GM12878 (cell line): ENCODE data around the gene DPAGT1. TPM values are rescaled to one million over a fixed set of nuclear protein-coding genes. Genes with fewer than 3 reads are reported as not detected.

Experiments
- polyA plus RNA-seq, 11 experiments: library from polyadenylated mRNA; depleted of rRNA in 4 of 11; unstranded in 6 of 11; stranded (reverse) in 5 of 11; fragments of >200 nt; fragmentation: Nextera tagmentation in 4 of 11; fragmentation: Illumina TruSeq in 1 of 11; extraction: Ambion mirVana in 4 of 11; extraction: Trizol in 1 of 11; gene quantifications; 1 replicate in 1 of 11; 2 replicates in 10 of 11; pipeline versions ENCODE4 v1.2.1 to v1.2.3, GENCODE V29; 2011 to 2016; ENCODE audit warnings: inconsistent platforms in 2 of 11, missing spikeins in 2 of 11, low read depth in 1 of 11
- total RNA-seq, 4 experiments: library from RNA; depleted of rRNA in 3 of 4; stranded (reverse); fragments of >200 nt in 3 of 4; fragmentation: Illumina TruSeq in 1 of 4; extraction: Trizol in 1 of 4; gene quantifications; 2 replicates each; pipeline versions ENCODE4 v1.2.1 to v1.2.3, GENCODE V29; 2013 to 2021

Gene DPAGT1
- total and polyA plus RNA-seq, 10 of the 15 experiments (the other 5 are each of a cell fraction or from before 2014, with no cell fraction given) = 20.5 to 95.6 (median 54.3) TPM

Other genes with a start within 250 kb of the DPAGT1 start
Only the 7 nearest of the 21 such genes appear.
- gene HYOU1, start 44.6 kb downstream of the DPAGT1 start, total RNA-seq (2014; rRNA removed) = 90.7 and 94.9 TPM in 2 replicates
- gene HYOU1, start 44.6 kb downstream of the DPAGT1 start, total RNA-seq (2014; rRNA removed; fragmentation: Illumina TruSeq; extraction: Trizol) = 80.8 and 91.5 TPM in 2 replicates
- gene HYOU1, start 44.6 kb downstream of the DPAGT1 start, total RNA-seq (2021) = 133 and 156 TPM in 2 replicates
- 74.8 and 119 TPM in 2 replicates for gene HYOU1, start 44.6 kb downstream of the DPAGT1 start, polyA plus RNA-seq (2011; rRNA removed)
- 93.2 and 121 TPM in 2 replicates for gene HYOU1, start 44.6 kb downstream of the DPAGT1 start, polyA plus RNA-seq (2014; fragmentation: Illumina TruSeq; extraction: Trizol)
- 10 to 100 TPM; 15.4 to 46.3 TPM for gene HYOU1, start 44.6 kb downstream of the DPAGT1 start, polyA plus RNA-seq (2014; fragmentation: Nextera tagmentation; extraction: Ambion mirVana)
- 99.4 and 116 TPM in 2 replicates for gene HYOU1, start 44.6 kb downstream of the DPAGT1 start, polyA plus RNA-seq (2014; rRNA removed)
- 100 to 1,000 TPM; 154 to 157 TPM for gene HYOU1, start 44.6 kb downstream of the DPAGT1 start, polyA plus RNA-seq (2016; fragmentation: Nextera tagmentation; extraction: Ambion mirVana)
- gene VPS11, start 34.0 kb downstream of the DPAGT1 start, total RNA-seq (2014; rRNA removed) = 24.2 and 25.3 TPM in 2 replicates
- gene VPS11, start 34.0 kb downstream of the DPAGT1 start, total RNA-seq (2014; rRNA removed; fragmentation: Illumina TruSeq; extraction: Trizol) = 24.4 and 24.9 TPM in 2 replicates
- 22.9 and 25.9 TPM in 2 replicates for gene VPS11, start 34.0 kb downstream of the DPAGT1 start, total RNA-seq (2021)
- 8.1 and 15.8 TPM in 2 replicates for gene VPS11, start 34.0 kb downstream of the DPAGT1 start, polyA plus RNA-seq (2011; rRNA removed)
- gene VPS11, start 34.0 kb downstream of the DPAGT1 start, polyA plus RNA-seq (2014; fragmentation: Illumina TruSeq; extraction: Trizol) = 25.1 and 25.8 TPM in 2 replicates
- gene VPS11, start 34.0 kb downstream of the DPAGT1 start, polyA plus RNA-seq (2014; fragmentation: Nextera tagmentation; extraction: Ambion mirVana) = 10 to 100 TPM; 18.3 to 18.9 TPM
- 26.4 and 30.3 TPM in 2 replicates for gene VPS11, start 34.0 kb downstream of the DPAGT1 start, polyA plus RNA-seq (2014; rRNA removed)
- gene VPS11, start 34.0 kb downstream of the DPAGT1 start, polyA plus RNA-seq (2016; fragmentation: Nextera tagmentation; extraction: Ambion mirVana) = 10 to 100 TPM; 24.6 to 26.2 TPM
- gene HMBS, start 17.0 kb downstream of the DPAGT1 start, total RNA-seq (2014; rRNA removed) = 15.8 and 20.8 TPM in 2 replicates
- 20.3 and 21.2 TPM in 2 replicates for gene HMBS, start 17.0 kb downstream of the DPAGT1 start, total RNA-seq (2014; rRNA removed; fragmentation: Illumina TruSeq; extraction: Trizol)
- 50.6 and 53.0 TPM in 2 replicates for gene HMBS, start 17.0 kb downstream of the DPAGT1 start, total RNA-seq (2021)
- 39.6 and 52.0 TPM in 2 replicates for gene HMBS, start 17.0 kb downstream of the DPAGT1 start, polyA plus RNA-seq (2011; rRNA removed)
- 39.3 and 47.4 TPM in 2 replicates for gene HMBS, start 17.0 kb downstream of the DPAGT1 start, polyA plus RNA-seq (2014; fragmentation: Illumina TruSeq; extraction: Trizol)
- 10 to 100 TPM; 17.7 to 27.6 TPM for gene HMBS, start 17.0 kb downstream of the DPAGT1 start, polyA plus RNA-seq (2014; fragmentation: Nextera tagmentation; extraction: Ambion mirVana)
- 54.5 and 63.0 TPM in 2 replicates for gene HMBS, start 17.0 kb downstream of the DPAGT1 start, polyA plus RNA-seq (2014; rRNA removed)
- gene HMBS, start 17.0 kb downstream of the DPAGT1 start, polyA plus RNA-seq (2016; fragmentation: Nextera tagmentation; extraction: Ambion mirVana) = 10 to 100 TPM; 92.4 to 96.7 TPM
- 4.7 and 4.9 TPM in 2 replicates for gene C2CD2L, start 5.5 kb upstream of the DPAGT1 start, total RNA-seq (2014; rRNA removed)
- gene C2CD2L, start 5.5 kb upstream of the DPAGT1 start, total RNA-seq (2014; rRNA removed; fragmentation: Illumina TruSeq; extraction: Trizol) = 3.9 and 4.8 TPM in 2 replicates
- gene C2CD2L, start 5.5 kb upstream of the DPAGT1 start, total RNA-seq (2021) = 9.6 and 11.0 TPM in 2 replicates
- 2.9 and 5.2 TPM in 2 replicates for gene C2CD2L, start 5.5 kb upstream of the DPAGT1 start, polyA plus RNA-seq (2011; rRNA removed)
- gene C2CD2L, start 5.5 kb upstream of the DPAGT1 start, polyA plus RNA-seq (2014; fragmentation: Illumina TruSeq; extraction: Trizol) = 2.7 and 7.3 TPM in 2 replicates
- gene C2CD2L, start 5.5 kb upstream of the DPAGT1 start, polyA plus RNA-seq (2014; fragmentation: Nextera tagmentation; extraction: Ambion mirVana) = under 1 TPM; 0.21 to 0.42 TPM
- gene C2CD2L, start 5.5 kb upstream of the DPAGT1 start, polyA plus RNA-seq (2014; rRNA removed) = 7.4 and 10.5 TPM in 2 replicates
- 1 to 10 TPM; 3.1 to 5.5 TPM for gene C2CD2L, start 5.5 kb upstream of the DPAGT1 start, polyA plus RNA-seq (2016; fragmentation: Nextera tagmentation; extraction: Ambion mirVana)
- 17.9 and 18.0 TPM in 2 replicates for gene HINFP, start 19.7 kb upstream of the DPAGT1 start, total RNA-seq (2014; rRNA removed)
- gene HINFP, start 19.7 kb upstream of the DPAGT1 start, total RNA-seq (2014; rRNA removed; fragmentation: Illumina TruSeq; extraction: Trizol) = 12.2 and 15.1 TPM in 2 replicates
- gene HINFP, start 19.7 kb upstream of the DPAGT1 start, total RNA-seq (2021) = 16.1 and 24.5 TPM in 2 replicates
- 16.2 and 25.9 TPM in 2 replicates for gene HINFP, start 19.7 kb upstream of the DPAGT1 start, polyA plus RNA-seq (2011; rRNA removed)
- 18.1 and 18.6 TPM in 2 replicates for gene HINFP, start 19.7 kb upstream of the DPAGT1 start, polyA plus RNA-seq (2014; fragmentation: Illumina TruSeq; extraction: Trizol)
- gene HINFP, start 19.7 kb upstream of the DPAGT1 start, polyA plus RNA-seq (2014; fragmentation: Nextera tagmentation; extraction: Ambion mirVana) = 10 to 100 TPM; 13.1 to 18.9 TPM
- gene HINFP, start 19.7 kb upstream of the DPAGT1 start, polyA plus RNA-seq (2014; rRNA removed) = 26.3 and 27.4 TPM in 2 replicates
- gene HINFP, start 19.7 kb upstream of the DPAGT1 start, polyA plus RNA-seq (2016; fragmentation: Nextera tagmentation; extraction: Ambion mirVana) = 10 to 100 TPM; 17.9 to 18.6 TPM
- not detected in 2 replicates for gene ABCG4, start 47.2 kb upstream of the DPAGT1 start, total RNA-seq (2014; rRNA removed)
- gene ABCG4, start 47.2 kb upstream of the DPAGT1 start, total RNA-seq (2014; rRNA removed; fragmentation: Illumina TruSeq; extraction: Trizol) = not detected in 2 replicates
- not detected in 2 replicates for gene ABCG4, start 47.2 kb upstream of the DPAGT1 start, total RNA-seq (2021)
- not detected in 2 replicates for gene ABCG4, start 47.2 kb upstream of the DPAGT1 start, polyA plus RNA-seq (2011; rRNA removed)
- not detected in 2 replicates for gene ABCG4, start 47.2 kb upstream of the DPAGT1 start, polyA plus RNA-seq (2014; fragmentation: Illumina TruSeq; extraction: Trizol)
- gene ABCG4, start 47.2 kb upstream of the DPAGT1 start, polyA plus RNA-seq (2014; fragmentation: Nextera tagmentation; extraction: Ambion mirVana) = not detected
- 0.04 TPM in 1 of 2 replicates, not detected in the other for gene ABCG4, start 47.2 kb upstream of the DPAGT1 start, polyA plus RNA-seq (2014; rRNA removed)
- not detected for gene ABCG4, start 47.2 kb upstream of the DPAGT1 start, polyA plus RNA-seq (2016; fragmentation: Nextera tagmentation; extraction: Ambion mirVana)
- gene NLRX1, start 66.9 kb upstream of the DPAGT1 start, total RNA-seq (2014; rRNA removed) = 17.3 and 18.0 TPM in 2 replicates
- 6.1 and 6.9 TPM in 2 replicates for gene NLRX1, start 66.9 kb upstream of the DPAGT1 start, total RNA-seq (2014; rRNA removed; fragmentation: Illumina TruSeq; extraction: Trizol)
- gene NLRX1, start 66.9 kb upstream of the DPAGT1 start, total RNA-seq (2021) = 18.5 and 20.5 TPM in 2 replicates
- gene NLRX1, start 66.9 kb upstream of the DPAGT1 start, polyA plus RNA-seq (2011; rRNA removed) = 2.3 and 6.4 TPM in 2 replicates
- 3.3 and 6.8 TPM in 2 replicates for gene NLRX1, start 66.9 kb upstream of the DPAGT1 start, polyA plus RNA-seq (2014; fragmentation: Illumina TruSeq; extraction: Trizol)
- 1 to 10 TPM in 1 of 2 experiments, under 1 TPM in 1; 0.85 to 1.0 TPM for gene NLRX1, start 66.9 kb upstream of the DPAGT1 start, polyA plus RNA-seq (2014; fragmentation: Nextera tagmentation; extraction: Ambion mirVana)
- 15.6 and 16.5 TPM in 2 replicates for gene NLRX1, start 66.9 kb upstream of the DPAGT1 start, polyA plus RNA-seq (2014; rRNA removed)
- gene NLRX1, start 66.9 kb upstream of the DPAGT1 start, polyA plus RNA-seq (2016; fragmentation: Nextera tagmentation; extraction: Ambion mirVana) = 10 to 100 TPM; 13.1 to 16.5 TPM